Right forelimb (tissue), 1 donor: ENCODE results near the gene TMEM131L.
A peak's percentile ranks its signal among the peaks of the same experiment; 100 is the strongest.

ENCODE experiments used
- DNase-seq: peaks from one replicate; pipeline ENCODE4 v3.0.0-alpha.2; 2018

Gene TMEM131L

DNA sequence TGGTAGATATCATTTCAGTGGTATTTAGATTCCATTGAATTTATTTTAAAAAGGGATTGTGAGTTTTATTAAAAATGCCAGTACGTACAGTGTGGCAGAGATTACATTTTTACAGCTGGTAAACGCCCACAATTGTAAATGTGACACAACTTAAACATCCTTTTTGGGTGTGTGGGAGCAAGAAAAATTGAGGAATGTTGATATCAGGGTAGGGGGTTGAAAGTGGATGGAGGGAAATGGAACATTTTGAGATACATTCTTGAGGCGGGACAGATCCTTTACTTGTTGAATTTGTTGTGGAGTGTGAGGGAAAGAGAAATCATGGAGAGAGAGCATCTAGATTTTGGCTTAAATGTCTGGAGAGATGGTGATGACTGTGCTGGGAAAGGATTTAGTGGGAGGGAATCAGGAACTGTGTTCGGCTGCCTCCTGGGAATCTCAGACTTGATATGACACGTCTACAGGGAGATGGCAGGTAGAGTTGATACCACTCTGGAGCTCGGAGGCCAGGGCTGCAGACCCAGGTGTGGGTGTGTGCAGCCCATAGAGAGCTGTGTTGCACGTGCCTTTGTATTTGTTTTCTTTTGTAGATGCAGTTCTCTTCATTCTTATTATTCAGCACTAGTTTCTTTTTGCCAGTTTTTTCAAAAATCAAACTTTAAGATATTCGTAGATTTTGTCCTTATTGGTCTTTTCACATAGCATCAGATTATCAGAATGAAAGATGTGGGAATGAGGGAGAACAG is 10.8 kb downstream of the TMEM131L start:
- no peak for DNase-seq

DNA sequence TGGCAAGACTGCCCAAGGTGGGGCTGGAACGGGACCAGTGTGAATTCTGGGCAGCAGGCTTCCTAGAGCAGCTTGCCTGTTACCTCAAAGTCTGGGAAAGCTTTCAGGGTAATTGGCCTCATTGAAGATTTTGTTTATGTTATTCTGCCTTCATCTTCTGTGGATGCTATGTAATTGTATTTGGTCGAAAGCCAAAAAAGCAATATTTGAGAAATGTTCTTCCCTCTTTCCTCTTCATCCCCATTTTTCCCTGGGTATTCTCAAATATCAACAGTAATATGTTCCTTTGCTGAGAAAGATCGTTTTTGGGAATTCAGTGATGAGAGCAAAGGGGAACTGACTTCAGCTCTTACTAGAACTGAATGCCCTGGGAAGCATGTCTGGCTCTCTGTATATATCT is 12.9 kb downstream of the TMEM131L start:
- DNase-seq, result no peak

DNA sequence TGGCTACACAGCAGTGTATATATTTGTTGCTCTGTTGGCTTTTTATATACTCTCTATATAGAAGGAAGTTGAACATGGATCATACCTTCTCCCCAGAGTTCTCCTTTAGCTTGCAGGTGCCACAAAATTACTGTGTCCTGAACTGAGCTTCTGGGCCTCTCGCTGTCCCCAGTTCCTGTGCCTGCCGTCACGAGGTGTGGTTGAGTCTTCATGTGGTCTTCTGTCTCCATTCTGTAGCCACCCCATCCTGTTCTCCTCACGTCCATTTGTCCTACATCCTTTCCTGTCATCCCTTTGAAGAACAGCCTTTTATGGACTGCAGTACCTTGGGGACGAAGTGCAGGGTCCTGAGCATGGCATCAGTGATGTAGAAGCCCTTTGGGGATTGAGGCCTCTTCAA is 14.5 kb downstream of the TMEM131L start:
- DNase-seq, result no peak

GRCh38 chr4:153481478-153481877 is 15.3 kb downstream of the TMEM131L start:
- no peak for DNase-seq

DNA sequence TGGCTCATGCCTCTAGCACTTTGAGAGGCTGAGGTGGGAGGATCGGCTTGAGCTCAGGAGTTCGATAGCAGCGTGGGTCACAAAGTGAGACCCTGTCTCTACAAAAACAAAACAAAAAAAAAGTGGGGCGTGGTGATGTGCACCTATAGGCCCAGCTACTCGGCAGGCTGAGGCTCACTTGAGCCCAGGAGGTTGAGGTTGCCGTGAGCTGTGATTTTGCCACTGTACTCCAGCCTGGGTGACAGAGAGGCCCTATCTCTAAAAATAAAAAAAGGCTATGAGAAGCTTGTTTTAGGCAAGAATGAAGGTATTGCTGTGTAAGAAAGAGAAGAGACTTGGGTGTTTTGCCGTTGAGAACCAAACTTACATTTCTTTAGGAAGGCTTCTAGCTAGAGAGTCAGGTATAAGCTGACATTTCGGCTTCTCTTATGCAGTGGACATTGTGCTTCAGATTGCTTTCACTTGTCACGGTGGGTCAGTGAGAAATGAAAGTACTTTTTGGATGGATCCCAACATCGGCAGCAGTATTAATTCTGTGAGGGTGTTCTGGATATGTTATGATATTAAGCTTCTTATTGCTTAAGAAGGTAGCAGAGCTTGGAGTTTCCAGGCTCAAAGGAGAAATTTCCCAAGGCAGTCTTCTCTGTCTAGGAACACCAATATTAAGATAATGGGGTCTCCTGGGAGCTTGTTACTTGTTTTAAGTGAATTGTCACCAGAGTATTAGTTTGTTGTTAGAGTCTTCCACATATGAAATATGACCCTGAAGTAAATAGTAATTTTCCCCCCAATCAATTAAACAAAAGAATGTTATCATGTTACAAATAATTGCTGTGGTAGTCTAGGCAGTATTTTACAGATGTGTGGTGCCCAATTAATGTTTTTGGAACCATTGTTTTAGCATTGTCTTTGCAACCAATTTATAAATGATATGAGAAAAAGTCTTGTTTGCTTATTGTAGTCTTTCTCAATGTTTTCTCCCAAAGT is 17.6 kb downstream of the TMEM131L start:
- no peak for DNase-seq

DNA sequence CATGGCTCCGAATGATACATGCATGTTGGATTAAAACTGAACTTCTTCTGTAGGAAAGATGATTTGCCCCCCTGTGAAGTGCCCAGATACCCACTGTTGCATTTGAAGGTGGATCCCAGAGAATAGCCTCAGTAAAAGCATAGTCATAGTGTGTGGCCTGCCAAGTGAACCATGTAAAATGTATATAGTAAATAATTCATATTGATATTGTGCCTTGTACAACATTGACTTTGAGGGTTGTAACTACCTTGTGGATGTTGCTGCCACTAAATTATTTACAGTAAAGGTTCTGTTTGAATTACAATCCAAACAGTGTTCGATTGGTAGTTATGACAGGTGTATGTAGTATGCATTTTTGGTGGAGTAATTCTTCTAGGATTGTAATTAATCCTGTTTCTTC is 19.2 kb downstream of the TMEM131L start:
- DNase-seq, result no peak

GRCh38 chr4:153485860-153486259 is 19.7 kb downstream of the TMEM131L start:
- DNase-seq, result no peak

- DNase-seq, result no peak
These were observed 20.4 kb downstream of the TMEM131L start for GRCh38 chr4:153486281-153487151.

DNA sequence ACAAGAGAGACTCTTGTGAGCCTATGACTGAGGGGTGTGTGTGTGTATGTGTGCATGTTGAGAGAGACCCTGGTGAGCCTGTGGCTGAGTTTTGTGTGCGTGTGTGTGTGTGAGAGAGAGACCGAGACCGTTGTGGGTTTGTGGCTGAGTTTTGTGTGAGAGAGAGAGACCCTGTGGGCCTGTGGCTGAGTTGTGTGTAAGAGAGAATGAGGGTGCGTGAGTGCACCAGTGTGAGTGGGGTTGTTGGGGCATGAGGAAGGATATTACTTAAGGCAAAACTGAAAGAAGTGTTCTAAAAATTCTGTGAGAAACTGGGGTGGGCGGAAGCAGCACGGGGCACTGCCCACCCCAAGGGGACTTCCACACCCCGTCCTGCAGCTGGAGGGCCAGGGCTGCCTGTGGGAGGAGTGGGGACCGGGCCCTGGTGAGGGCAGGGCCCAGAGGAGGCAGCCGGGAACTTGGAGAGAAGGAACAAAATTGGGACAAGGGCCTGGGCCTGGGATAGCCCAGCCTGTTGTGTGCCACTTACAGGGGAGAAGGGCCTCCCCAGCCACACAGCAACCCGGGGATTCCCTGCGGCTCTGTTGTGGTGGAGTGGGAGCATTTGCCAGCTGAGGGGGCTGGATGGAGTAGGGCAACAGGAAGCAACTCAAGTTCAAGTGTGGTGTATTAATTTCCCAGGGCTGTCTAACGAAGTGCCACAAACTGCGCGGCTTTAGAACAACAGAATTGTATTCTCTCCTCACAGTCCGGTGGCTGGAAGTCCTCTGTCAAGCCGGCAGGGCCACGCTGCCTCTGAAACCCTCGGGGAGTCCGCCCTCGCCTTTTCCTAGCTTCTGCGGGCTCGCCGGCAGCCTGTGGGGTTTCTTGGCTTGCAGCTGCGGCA is 22.1 kb downstream of the TMEM131L start:
- DNase-seq, result peak; percentile 67

GRCh38 chr4:153489856-153490558 is 23.8 kb downstream of the TMEM131L start:
- no peak for DNase-seq

DNA sequence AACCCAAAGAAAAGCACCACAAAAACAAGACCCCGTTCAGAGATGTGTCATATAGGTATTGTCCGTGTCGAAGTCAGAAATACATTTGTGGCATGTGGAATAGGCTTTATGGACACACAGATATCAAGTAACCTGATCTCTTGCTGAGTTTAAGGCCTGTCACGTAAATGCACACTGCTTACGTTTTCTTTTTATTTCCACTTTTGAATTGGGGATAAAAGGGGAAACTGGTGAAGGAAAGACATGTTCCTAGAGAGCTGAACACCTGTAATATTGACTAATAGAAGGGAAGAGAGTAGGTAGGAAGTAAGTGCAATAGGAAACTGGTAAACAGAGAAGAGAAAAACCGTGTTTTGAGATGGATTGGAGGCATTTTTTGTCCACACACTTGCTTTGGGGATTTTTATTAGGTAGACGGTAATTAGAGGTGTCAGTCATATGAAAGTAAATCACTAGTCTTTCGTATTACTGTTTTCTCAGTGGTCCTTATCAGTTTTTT is 24.9 kb downstream of the TMEM131L start:
- DNase-seq, result no peak

GRCh38 chr4:153494562-153494961 is 28.4 kb downstream of the TMEM131L start:
- DNase-seq, result no peak

- DNase-seq, result no peak
These were observed 29.5 kb downstream of the TMEM131L start for GRCh38 chr4:153495480-153496193.

- no peak for DNase-seq
These were observed 31.0 kb downstream of the TMEM131L start for GRCh38 chr4:153497091-153497531.

- DNase-seq, result peak; percentile 68
These were observed 32.1 kb downstream of the TMEM131L start for GRCh38 chr4:153497988-153498967.

DNA sequence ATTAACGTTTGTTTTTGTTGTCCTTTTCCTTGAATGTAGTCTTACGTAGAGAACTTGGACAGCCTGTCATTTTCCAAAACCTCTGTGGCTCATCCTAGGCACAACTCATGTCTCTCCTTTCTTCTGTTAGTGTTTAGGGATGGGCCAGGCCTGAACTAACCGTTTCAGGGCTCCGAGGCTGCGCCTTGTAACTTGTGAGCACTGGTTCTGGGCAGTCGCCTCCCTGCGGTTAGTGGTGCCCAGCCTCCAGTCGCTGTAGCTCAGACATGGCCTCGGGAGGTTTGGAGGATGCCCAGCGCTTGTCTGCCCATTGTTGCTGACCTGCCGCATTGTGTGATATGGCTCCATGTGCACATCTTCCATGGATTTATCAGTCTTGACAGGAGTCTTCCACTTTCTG is 32.8 kb downstream of the TMEM131L start:
- no peak for DNase-seq

- DNase-seq, result no peak
These were observed 35.4 kb downstream of the TMEM131L start for GRCh38 chr4:153501578-153501977.

DNA sequence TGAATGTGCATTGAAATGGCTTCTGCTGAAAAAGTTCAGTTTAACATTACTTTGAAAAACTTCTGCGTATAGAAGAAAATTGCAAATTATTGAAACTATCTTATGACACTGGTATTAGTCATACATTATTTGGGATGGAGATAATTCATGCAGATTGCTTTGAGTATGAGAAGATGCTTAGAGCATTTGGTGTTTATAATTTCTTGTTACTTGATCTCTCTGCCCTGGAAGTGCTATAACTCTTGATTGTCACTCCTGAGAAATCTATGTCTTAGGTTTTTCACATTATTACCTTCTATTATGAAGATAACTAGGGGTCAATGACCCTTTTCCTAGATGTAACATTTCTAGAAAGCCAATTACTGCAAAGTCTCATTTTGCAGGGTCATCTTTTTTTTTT is 36.4 kb downstream of the TMEM131L start:
- DNase-seq, result no peak
